NT2/D1 (cell line): ENCODE results near the gene SCYL1.

ENCODE experiments used
- SUZ12 ChIP-seq: IDR thresholded peaks from 2 replicates; pipeline ENCODE4 v1.6.1; 2011; ENCODE audit not compliant: insufficient read length, insufficient read depth; ENCODE audit errors: extremely low read depth
- YY1 ChIP-seq: IDR thresholded peaks from 2 replicates; pipeline ENCODE4 v1.6.1; 2011; ENCODE audit not compliant: insufficient read length, insufficient read depth
- ZNF274 ChIP-seq: IDR thresholded peaks from 2 replicates; pipeline ENCODE4 v1.6.1; 2011; ENCODE audit warnings: mild to moderate bottlenecking, low read depth, low read length

- TF ChIP-seq ZNF274 (no peak), YY1 (no peak), SUZ12 (no peak)
Observed at GRCh38 chr11:65536412-65537295, 11.8 kb downstream of the SCYL1 start.
